Measurements from ENCODE around the gene CCNB2.

DNA sequence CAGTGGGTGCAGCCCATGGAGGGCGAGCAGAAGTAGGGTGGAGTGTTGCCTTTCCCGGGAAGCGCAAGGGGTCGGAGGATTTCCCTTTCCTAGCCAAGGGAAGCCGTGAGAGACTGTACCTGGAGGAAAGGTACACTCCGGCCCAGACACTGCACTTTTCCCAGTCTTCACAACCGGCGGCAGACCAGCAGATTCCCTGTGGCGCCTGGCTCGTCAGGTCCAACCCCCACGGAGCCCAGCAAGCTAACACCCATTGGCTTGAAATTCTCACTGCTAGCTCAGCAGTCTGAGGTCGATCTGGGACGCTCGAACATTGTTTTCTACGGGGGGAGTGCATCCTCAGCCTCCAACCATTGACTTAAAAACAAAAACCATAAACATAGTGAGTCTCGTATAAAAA, 26.5 kb downstream of the CCNB2 start:
- TF ChIP-seq CTCF (IDR thresholded peaks at IDR 0.05): no peak
- no peak for TF ChIP-seq EZH2 (IDR thresholded peaks at IDR 0.05)
- no peak for TF ChIP-seq EZH2phosphoT487 (IDR thresholded peaks at IDR 0.05)
